Adipocyte (in vitro differentiated cells): ENCODE data around the gene SOCS7.
A peak's percentile ranks its signal among the peaks of the same experiment; 100 is the strongest.

Source experiments
- DNase-seq: peaks from one replicate; pipeline ENCODE4 v3.0.0-alpha.2; 2015; ENCODE audit warnings: low read depth
- H3K27me3 ChIP-seq: replicated peaks from 2 replicates; pipeline ENCODE4 v1.7.0; 2013; ENCODE audit warnings: mild to moderate bottlenecking, low read length, moderate library complexity; ENCODE audit not compliant: control insufficient read depth, insufficient read depth
- H3K36me3 ChIP-seq: 2 replicates; pipeline ENCODE4 v1.7.0; 2013; ENCODE audit warnings: low read length, mild to moderate bottlenecking, moderate library complexity; ENCODE audit not compliant: control insufficient read depth, insufficient read depth, severe bottlenecking
- H3K4me1 ChIP-seq: 2 replicates; pipeline ENCODE4 v1.7.0; 2013; ENCODE audit warnings: mild to moderate bottlenecking, low read length, moderate library complexity; ENCODE audit not compliant: control insufficient read depth, insufficient read depth
- H3K4me3 ChIP-seq: 2 replicates; pipeline ENCODE4 v1.7.0; 2013; ENCODE audit warnings: mild to moderate bottlenecking, low read length, moderate library complexity
- H3K9ac ChIP-seq: 2 replicates; pipeline ENCODE4 v1.7.0; 2013; ENCODE audit warnings: mild to moderate bottlenecking, low read length, moderate library complexity
- H3K9me3 ChIP-seq: 2 replicates; pipeline ENCODE4 v1.7.0; 2013; ENCODE audit warnings: mild to moderate bottlenecking, low read length, moderate library complexity; ENCODE audit not compliant: control insufficient read depth

The SOCS7 gene

GRCh38 chr17:38426441-38426840 is 74.8 kb downstream of the SOCS7 start:
- no peak overlapping the region for H3K4me3 ChIP-seq
- H3K9ac ChIP-seq, result no peak overlapping the region
- no peaks in the 10 kb centered on the region for H3K9me3 ChIP-seq
- no peak for DNase-seq
- peaks cover 29% of the 10 kb centered on the region for H3K4me1 ChIP-seq
- no peaks in the 10 kb centered on the region for H3K36me3 ChIP-seq
- H3K27me3 ChIP-seq, result no peaks in the 10 kb centered on the region

- Histone ChIP-seq H3K9ac (peak overlapping the region; percentile 85), H3K9me3 (no peaks in the 10 kb centered on the region), H3K36me3 (no peaks in the 10 kb centered on the region), H3K27me3 (no peaks in the 10 kb centered on the region), H3K4me3 (peak overlapping the region; percentile 82), H3K4me1 (peaks cover 29% of the 10 kb centered on the region)
- no peak for DNase-seq
Observed at GRCh38 chr17:38427160-38427949, 75.7 kb downstream of the SOCS7 start.

GRCh38 chr17:38428112-38428642 is 76.5 kb downstream of the SOCS7 start, which contains the start of gene ARHGAP23:
TSS of gene ARHGAP23 (plus strand) at chr17:38428464. CDS start at chr17:38428486, 22 bp downstream.
- DNase-seq, result peak; percentile 88
- Histone ChIP-seq H3K36me3 (no peaks in the 10 kb centered on the region), H3K9me3 (no peaks in the 10 kb centered on the region), H3K27me3 (no peaks in the 10 kb centered on the region), H3K4me3 (peak within 1 kb of the TSS; percentile 86), H3K4me1 (peaks cover 29% of the 10 kb centered on the region), H3K9ac (peak within 1 kb of the TSS; percentile 87)

GRCh38 chr17:38428643-38429371 is 77.2 kb downstream of the SOCS7 start:
- Histone ChIP-seq H3K4me3 (peak overlapping the region; percentile 86), H3K27me3 (no peaks in the 10 kb centered on the region), H3K9ac (peak overlapping the region; percentile 87), H3K36me3 (no peaks in the 10 kb centered on the region), H3K4me1 (peaks cover 29% of the 10 kb centered on the region), H3K9me3 (no peaks in the 10 kb centered on the region)
- peak; percentile 77 for DNase-seq

GRCh38 chr17:38429476-38430100 is 77.9 kb downstream of the SOCS7 start:
- no peak for DNase-seq
- Histone ChIP-seq H3K4me3 (peak overlapping the region; percentile 86), H3K27me3 (no peaks in the 10 kb centered on the region), H3K9ac (peak overlapping the region; percentile 87), H3K9me3 (no peaks in the 10 kb centered on the region), H3K4me1 (peaks cover 29% of the 10 kb centered on the region), H3K36me3 (no peaks in the 10 kb centered on the region)

GRCh38 chr17:38430316-38430715 is 78.7 kb downstream of the SOCS7 start:
- Histone ChIP-seq H3K4me1 (peaks cover 29% of the 10 kb centered on the region), H3K27me3 (no peaks in the 10 kb centered on the region), H3K9ac (peak overlapping the region; percentile 87), H3K9me3 (no peaks in the 10 kb centered on the region), H3K36me3 (no peaks in the 10 kb centered on the region), H3K4me3 (peak overlapping the region; percentile 86)
- peak; percentile 81 for DNase-seq

GRCh38 chr17:38430822-38431221 is 79.2 kb downstream of the SOCS7 start:
- H3K36me3 ChIP-seq, result no peaks in the 10 kb centered on the region
- H3K27me3 ChIP-seq, result no peaks in the 10 kb centered on the region
- no peaks in the 10 kb centered on the region for H3K9me3 ChIP-seq
- no peak overlapping the region for H3K4me3 ChIP-seq
- H3K4me1 ChIP-seq, result peaks cover 29% of the 10 kb centered on the region
- DNase-seq, result no peak
- H3K9ac ChIP-seq, result no peak overlapping the region

- Histone ChIP-seq H3K9me3 (no peaks in the 10 kb centered on the region), H3K9ac (no peak overlapping the region), H3K27me3 (no peaks in the 10 kb centered on the region), H3K36me3 (no peaks in the 10 kb centered on the region), H3K4me3 (no peak overlapping the region), H3K4me1 (peaks cover 29% of the 10 kb centered on the region)
- DNase-seq, result no peak
Observed at GRCh38 chr17:38431346-38432145, 79.9 kb downstream of the SOCS7 start.

GRCh38 chr17:38434178-38434665 is 82.6 kb downstream of the SOCS7 start:
- Histone ChIP-seq H3K27me3 (no peaks in the 10 kb centered on the region), H3K9me3 (no peaks in the 10 kb centered on the region), H3K36me3 (no peaks in the 10 kb centered on the region), H3K4me3 (no peak overlapping the region), H3K9ac (no peak overlapping the region), H3K4me1 (peaks cover 19% of the 10 kb centered on the region)
- DNase-seq, result no peak

- H3K4me3 ChIP-seq, result no peak overlapping the region
Observed at GRCh38 chr17:38435795-38436194, 84.2 kb downstream of the SOCS7 start.

More at GRCh38 chr17:38435795-38436194, 84.2 kb downstream of the SOCS7 start:
- H3K9ac ChIP-seq, result no peak overlapping the region
- no peaks in the 10 kb centered on the region for H3K27me3 ChIP-seq
- H3K4me1 ChIP-seq, result peaks cover 3% of the 10 kb centered on the region
- DNase-seq, result no peak
- H3K9me3 ChIP-seq, result no peaks in the 10 kb centered on the region
- no peaks in the 10 kb centered on the region for H3K36me3 ChIP-seq
